ENCODE data around the gene ARSK.

DNA sequence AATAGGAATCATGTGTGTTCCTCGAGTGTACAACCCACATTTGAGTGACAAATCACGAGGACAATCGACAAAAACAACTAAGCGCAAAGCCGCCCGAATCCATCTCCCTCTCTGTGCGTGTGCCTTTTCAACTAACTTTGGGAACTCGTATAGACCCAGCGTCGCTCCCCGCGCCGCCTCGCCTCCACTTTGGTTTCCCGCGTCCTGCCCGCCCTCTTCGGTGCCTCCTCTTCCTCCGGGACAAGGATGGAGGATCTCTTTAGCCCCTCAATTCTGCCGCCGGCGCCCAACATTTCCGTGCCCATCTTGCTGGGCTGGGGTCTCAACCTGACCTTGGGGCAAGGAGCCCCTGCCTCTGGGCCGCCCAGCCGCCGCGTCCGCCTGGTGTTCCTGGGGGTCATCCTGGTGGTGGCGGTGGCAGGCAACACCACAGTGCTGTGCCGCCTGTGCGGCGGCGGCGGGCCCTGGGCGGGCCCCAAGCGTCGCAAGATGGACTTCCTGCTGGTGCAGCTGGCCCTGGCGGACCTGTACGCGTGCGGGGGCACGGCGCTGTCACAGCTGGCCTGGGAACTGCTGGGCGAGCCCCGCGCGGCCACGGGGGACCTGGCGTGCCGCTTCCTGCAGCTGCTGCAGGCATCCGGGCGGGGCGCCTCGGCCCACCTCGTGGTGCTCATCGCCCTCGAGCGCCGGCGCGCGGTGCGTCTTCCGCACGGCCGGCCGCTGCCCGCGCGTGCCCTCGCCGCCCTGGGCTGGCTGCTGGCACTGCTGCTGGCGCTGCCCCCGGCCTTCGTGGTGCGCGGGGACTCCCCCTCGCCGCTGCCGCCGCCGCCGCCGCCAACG is 65.3 kb downstream of the ARSK start, which contains the start of gene GPR150:
- peak in 1 of 5 experiments; percentile 6 for TF ChIP-seq CTCF (IDR thresholded peaks at IDR 0.05)
- peak in 1 of 2 donors; percentile 4 for TF ChIP-seq POLR2A (IDR thresholded peaks at IDR 0.05)
- peak in 1 of 2 donors; percentile 55 for TF ChIP-seq EP300 (IDR thresholded peaks at IDR 0.05)

Data from tibial nerve (tissue), 4 donors.